MM.1S (cell line): ENCODE data around the gene CD248.
"Not testable (repeated sequence)": the region's sequence is repeated elsewhere in the genome, so short reads cannot be mapped to it uniquely, and the experiment has no call there.

Experiments
- CTCF ChIP-seq: fragments of 300-600 bp; sonication (generic); IDR thresholded peaks from 2 replicates; pipeline ENCODE4 v1.5.1; 2016; ENCODE audit warnings: antibody characterized with exemption, low read length, mixed read lengths
- EZH2 ChIP-seq: fragments of 300-600 bp; sonication (generic); optimal IDR thresholded peaks from 2 replicates; pipeline ENCODE3; 2017; ENCODE audit warnings: low read depth, mild to moderate bottlenecking, antibody characterized with exemption, low read length, mixed read lengths
- EZH2phosphoT487 ChIP-seq: fragments of 300-600 bp; sonication (generic); IDR thresholded peaks from 2 replicates; pipeline ENCODE4 v1.6.1; 2018; ENCODE audit warnings: antibody characterized with exemption, low read length

GRCh38 chr11:66310803-66311440, 5.9 kb downstream of the CD248 start:
- not testable (repeated sequence) for TF ChIP-seq CTCF, EZH2, EZH2phosphoT487
